CD14-positive monocyte (primary cell): ENCODE data around the gene COL10A1. TPM values are rescaled to one million over a fixed set of nuclear protein-coding genes. Genes with fewer than 3 reads are reported as not detected.

Experiments used
- DNase-seq, 3 donors: peaks; one replicate each; pipeline ENCODE4 v3.0.0-alpha.2; 2011 to 2022
- H2AFZ ChIP-seq: 2 replicates; pipeline ENCODE4 v1.6.0; 2012; ENCODE audit warnings: mild to moderate bottlenecking, low read depth, low read length, inconsistent platforms; ENCODE audit not compliant: insufficient read depth, poor library complexity, severe bottlenecking
- H3K27ac ChIP-seq, 2 donors: 1 replicate in 1 of 2; 2 replicates in 1 of 2; pipeline ENCODE4 v1.5.1; 2012 to 2013; ENCODE audit warnings: low read length in 2 of 2, control low read depth in 1 of 2, inconsistent platforms in 1 of 2, low read depth in 1 of 2, mild to moderate bottlenecking in 1 of 2
- H3K27me3 ChIP-seq, 2 donors: one replicate each; pipeline versions ENCODE4 v1.6.0 to v1.6.1; 2011 to 2013; ENCODE audit warnings: low read length in 2 of 2; ENCODE audit not compliant: control insufficient read depth in 2 of 2, insufficient read depth in 2 of 2
- H3K36me3 ChIP-seq, 2 donors: replicated peaks in 1 of 2; 1 replicate in 1 of 2; 2 replicates in 1 of 2; pipeline versions ENCODE4 v1.5.1 to v1.6.1; 2012 to 2013; ENCODE audit warnings: low read length in 2 of 2, control low read depth in 1 of 2, inconsistent platforms in 1 of 2, mild to moderate bottlenecking in 1 of 2; ENCODE audit not compliant: insufficient read depth in 2 of 2, control insufficient read depth in 1 of 2
- H3K4me1 ChIP-seq, 2 donors: 1 replicate in 1 of 2; 2 replicates in 1 of 2; pipeline versions ENCODE4 v1.5.1 to v1.6.1; 2012 to 2013; ENCODE audit warnings: low read length in 2 of 2, control low read depth in 1 of 2, inconsistent platforms in 1 of 2, mild to moderate bottlenecking in 1 of 2, moderate library complexity in 1 of 2; ENCODE audit not compliant: insufficient read depth in 2 of 2, control insufficient read depth in 1 of 2
- H3K4me2 ChIP-seq: replicated peaks from 2 replicates; pipeline ENCODE3; 2012; ENCODE audit warnings: low read length, moderate library complexity, mild to moderate bottlenecking; ENCODE audit not compliant: poor library complexity, severe bottlenecking; ENCODE audit errors: extremely low read depth
- H3K4me3 ChIP-seq, 3 experiments: fragments of 200-600 bp in 1 of 3; sonication (generic) in 1 of 3; replicated peaks in 1 of 3; 1 replicate in 2 of 3; 2 replicates in 1 of 3; pipeline ENCODE4 v1.5.1; 2011 to 2013; ENCODE audit warnings: low read length in 3 of 3, mild to moderate bottlenecking in 3 of 3, control low read depth in 2 of 3, low read depth in 2 of 3, inconsistent platforms in 1 of 3, moderate library complexity in 1 of 3
- H3K79me2 ChIP-seq: 2 replicates; pipeline ENCODE4 v1.6.0; 2012; ENCODE audit warnings: mild to moderate bottlenecking, control low read depth, inconsistent platforms, low read length, moderate library complexity; ENCODE audit not compliant: insufficient read depth
- H3K9ac ChIP-seq: 2 replicates; pipeline ENCODE4 v1.6.0; 2017; ENCODE audit warnings: low read length, mild to moderate bottlenecking; ENCODE audit not compliant: insufficient read depth, poor library complexity, severe bottlenecking
- H3K9me3 ChIP-seq, 2 donors: replicated peaks in 1 of 2; 1 replicate in 1 of 2; 2 replicates in 1 of 2; pipeline versions ENCODE4 v1.5.1 to v1.6.1; 2012 to 2013; ENCODE audit warnings: low read length in 2 of 2, control low read depth in 1 of 2; ENCODE audit not compliant: control insufficient read depth in 1 of 2, insufficient read depth in 1 of 2
- H4K20me1 ChIP-seq: 2 replicates; pipeline ENCODE4 v1.6.0; 2012; ENCODE audit warnings: mild to moderate bottlenecking, low read length, control low read depth, moderate library complexity; ENCODE audit not compliant: insufficient read depth
- H3K27ac Mint-ChIP-seq, 7 donors: one replicate each; pipeline ENCODE4 v1.8.0; 2020; ENCODE audit warnings: mild to moderate bottlenecking in 7 of 7, mixed read lengths in 7 of 7, moderate library complexity in 6 of 7, inconsistent platforms in 2 of 7
- H3K27me3 Mint-ChIP-seq, 3 donors: one replicate each; pipeline ENCODE4 v1.8.0; 2021 to 2022; ENCODE audit warnings: low read depth in 3 of 3, mild to moderate bottlenecking in 3 of 3, mixed read lengths in 3 of 3, moderate library complexity in 3 of 3, inconsistent platforms in 1 of 3
- H3K36me3 Mint-ChIP-seq, 2 donors: one replicate each; pipeline ENCODE4 v1.8.0; 2020; ENCODE audit warnings: mixed read lengths in 2 of 2, inconsistent platforms in 1 of 2, mild to moderate bottlenecking in 1 of 2
- H3K4me1 Mint-ChIP-seq: one replicate; pipeline ENCODE4 v1.8.0; 2020; ENCODE audit warnings: mild to moderate bottlenecking, mixed read lengths
- H3K4me3 Mint-ChIP-seq, 2 donors: one replicate each; pipeline ENCODE4 v1.8.0; 2020; ENCODE audit warnings: mild to moderate bottlenecking in 2 of 2, mixed read lengths in 2 of 2, moderate library complexity in 1 of 2
- H3K9me3 Mint-ChIP-seq, 7 donors: one replicate each; pipeline ENCODE4 v1.8.0; 2020 to 2022; ENCODE audit warnings: mixed read lengths in 7 of 7, mild to moderate bottlenecking in 6 of 7, moderate library complexity in 6 of 7, inconsistent platforms in 2 of 7
- WGBS: methylation state at CpG from one replicate; pipeline ENCODE4 v1.1.5; 2013; ENCODE audit warnings: missing lambda C conversion rate; ENCODE audit not compliant: insufficient coverage; 5-methylcytosine and 5-hydroxymethylcytosine counted together
- intact Hi-C, 2 donors: fragments of 100-400 bp; cut with micrococcal nuclease; formaldehyde crosslinking; loops; one replicate each; pipeline versions ENCODE4 v1.15.0 to v1.15.1; 2023
- polyA plus RNA-seq, 3 donors: library from polyadenylated mRNA; depleted of rRNA in 1 of 3; unstranded in 2 of 3; stranded (reverse) in 1 of 3; fragments of 300-500 nt in 2 of 3; fragments of >200 nt in 1 of 3; fragmentation: Illumina TruSeq in 2 of 3; gene quantifications; 1 replicate in 2 of 3; 2 replicates in 1 of 3; pipeline ENCODE4 v1.2.3, GENCODE V29; 2012 to 2021
- TF ChIP-seq, protein P1 (sequence below): fragments of 200-600 bp; IDR thresholded peaks from one replicate; pipeline ENCODE4 v1.8.0; 2022; ENCODE audit warnings: antibody characterized with exemption, mild to moderate bottlenecking

COL10A1 gene
- polyA plus RNA-seq, 3 donors: not detected

DNA sequence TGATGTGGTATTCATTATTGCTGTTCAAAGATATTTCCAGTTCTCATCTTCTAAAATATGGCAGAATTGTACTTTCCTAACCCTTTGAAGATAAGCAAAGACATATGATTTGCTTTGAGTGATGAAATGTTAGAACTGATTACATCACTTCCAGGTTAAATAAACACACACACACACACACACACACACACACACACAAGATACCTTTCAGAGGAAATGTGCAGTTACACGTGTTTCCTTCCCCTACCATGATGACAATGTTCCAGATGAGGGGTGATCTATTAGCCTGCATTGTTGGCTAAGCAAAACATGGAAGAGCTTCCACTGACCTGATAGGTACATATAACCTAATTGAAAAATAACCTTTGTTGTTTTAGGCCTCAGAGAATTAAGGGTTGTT lies 53.6 kb downstream of the COL10A1 start:
- Histone ChIP-seq H3K4me2 (no peak overlapping the region), H3K9me3 (no peaks in the 10 kb centered on the region), H3K4me1 (no peaks in the 10 kb centered on the region), H3K79me2 (no peaks in the 10 kb centered on the region), H3K9ac (no peak overlapping the region), H3K4me3 (no peak overlapping the region), H3K27me3 (peaks cover 0 to 2% of the 10 kb centered on the region in 2 donors), H3K36me3 (no peaks in the 10 kb centered on the region), H2AFZ (no peak overlapping the region), H4K20me1 (no peaks in the 10 kb centered on the region), H3K27ac (no peak overlapping the region)
- TF ChIP-seq, protein P1, sequence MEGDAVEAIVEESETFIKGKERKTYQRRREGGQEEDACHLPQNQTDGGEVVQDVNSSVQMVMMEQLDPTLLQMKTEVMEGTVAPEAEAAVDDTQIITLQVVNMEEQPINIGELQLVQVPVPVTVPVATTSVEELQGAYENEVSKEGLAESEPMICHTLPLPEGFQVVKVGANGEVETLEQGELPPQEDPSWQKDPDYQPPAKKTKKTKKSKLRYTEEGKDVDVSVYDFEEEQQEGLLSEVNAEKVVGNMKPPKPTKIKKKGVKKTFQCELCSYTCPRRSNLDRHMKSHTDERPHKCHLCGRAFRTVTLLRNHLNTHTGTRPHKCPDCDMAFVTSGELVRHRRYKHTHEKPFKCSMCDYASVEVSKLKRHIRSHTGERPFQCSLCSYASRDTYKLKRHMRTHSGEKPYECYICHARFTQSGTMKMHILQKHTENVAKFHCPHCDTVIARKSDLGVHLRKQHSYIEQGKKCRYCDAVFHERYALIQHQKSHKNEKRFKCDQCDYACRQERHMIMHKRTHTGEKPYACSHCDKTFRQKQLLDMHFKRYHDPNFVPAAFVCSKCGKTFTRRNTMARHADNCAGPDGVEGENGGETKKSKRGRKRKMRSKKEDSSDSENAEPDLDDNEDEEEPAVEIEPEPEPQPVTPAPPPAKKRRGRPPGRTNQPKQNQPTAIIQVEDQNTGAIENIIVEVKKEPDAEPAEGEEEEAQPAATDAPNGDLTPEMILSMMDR: no peak
- peaks cover 0 to 3% (median 2%) of the 10 kb centered on the region in 3 donors for H3K27me3 Mint-ChIP-seq
- intact Hi-C loops: no loop called here
- no CpG with 5 or more reads among the region's 1 CpG for WGBS
- H3K27ac Mint-ChIP-seq: no peak overlapping the region
- H3K36me3 Mint-ChIP-seq: no peaks in the 10 kb centered on the region
- no peaks in the 10 kb centered on the region for H3K4me1 Mint-ChIP-seq
- no peak for DNase-seq
- H3K4me3 Mint-ChIP-seq: no peak overlapping the region
- H3K9me3 Mint-ChIP-seq: no peaks in the 10 kb centered on the region

DNA sequence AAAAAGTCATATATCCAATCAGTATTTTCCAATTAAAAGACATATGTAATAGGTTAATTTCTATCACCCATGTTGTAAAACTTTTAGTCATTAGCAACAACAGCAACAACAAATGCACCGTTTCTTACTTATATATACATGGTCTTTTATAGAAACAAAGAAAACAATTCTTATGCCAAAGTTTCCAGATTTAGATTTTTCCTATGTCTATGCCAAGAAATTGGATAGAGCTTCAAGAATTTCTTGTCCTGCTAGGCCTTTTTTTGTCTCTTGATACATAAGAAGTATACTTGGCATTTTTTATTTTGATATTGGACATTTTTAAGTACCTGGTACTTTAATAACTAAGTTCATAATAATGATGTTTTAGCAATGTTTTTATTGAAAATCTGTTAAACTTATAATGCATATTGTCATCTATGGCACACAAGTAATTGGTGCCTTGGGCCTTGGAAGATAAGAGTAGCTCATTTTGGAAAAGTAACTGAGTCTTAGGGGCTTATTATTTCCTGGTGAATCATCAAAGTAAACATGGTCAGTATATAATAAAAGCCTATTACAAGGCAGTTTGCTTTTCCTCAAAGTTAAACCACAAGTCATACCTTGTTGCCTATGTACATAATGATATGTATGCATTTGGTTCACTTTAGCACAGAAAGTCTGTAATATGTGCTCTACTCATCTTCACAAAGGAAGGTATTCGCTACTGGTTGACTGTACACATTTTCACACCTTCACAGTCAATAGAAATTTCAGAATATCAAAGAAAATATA lies 55.1 kb downstream of the COL10A1 start:
- Histone ChIP-seq H3K4me1 (no peaks in the 10 kb centered on the region), H3K36me3 (no peaks in the 10 kb centered on the region), H2AFZ (no peak overlapping the region), H3K79me2 (no peaks in the 10 kb centered on the region), H3K4me2 (no peak overlapping the region), H3K27ac (no peak overlapping the region), H4K20me1 (no peaks in the 10 kb centered on the region), H3K4me3 (no peak overlapping the region), H3K9me3 (no peaks in the 10 kb centered on the region), H3K9ac (no peak overlapping the region), H3K27me3 (peaks cover 0 to 2% of the 10 kb centered on the region in 2 donors)
- Mint-ChIP-seq H3K4me3 (no peak overlapping the region), H3K27me3 (peaks cover 0 to 3% (median 2%) of the 10 kb centered on the region in 3 donors), H3K9me3 (peaks cover 0 to 3% (median 0%) of the 10 kb centered on the region in 7 donors), H3K27ac (no peak overlapping the region), H3K36me3 (no peaks in the 10 kb centered on the region), H3K4me1 (no peaks in the 10 kb centered on the region)
- WGBS: no CpG with 5 or more reads among the region's 2 CpGs
- no peak for DNase-seq
- TF ChIP-seq, protein P1: no peak
- intact Hi-C loops: no loop called here
